H1 (cell line): Measurements from ENCODE around the gene TNNI2. TPM values are rescaled to one million over a fixed set of nuclear protein-coding genes. Genes with fewer than 3 reads are reported as not detected.
"Not testable (repeated sequence)": the region's sequence is repeated elsewhere in the genome, so short reads cannot be mapped to it uniquely, and the experiment has no call there.

ENCODE experiments used
- CTCF ChIA-PET: fragments of 300-600 bp; sonication (Branson Sonifier 250); formaldehyde crosslinking; loops from one replicate; lab custom pipeline; 2021; ENCODE audit not compliant: partially characterized antibody; lab: Charles Lee
- POLR2A ChIA-PET: fragments of 300-600 bp; sonication (Branson Sonifier 250); formaldehyde crosslinking; loops from one replicate; lab custom pipeline; 2021; ENCODE audit warnings: inconsistent platforms; ENCODE audit not compliant: partially characterized antibody; lab: Charles Lee
- DNase-seq, 2 experiments: peaks; one replicate each; pipeline versions ENCODE4 v3.0.0 to v3.0.0-alpha.2; 2010 to 2022; ENCODE audit warnings: low spot score in 2 of 2, low read depth in 1 of 2, mixed read lengths in 1 of 2
- FAIRE-seq: peaks from 2 replicates; lab custom pipeline; 2011; peaks lifted over from hg19 to GRCh38; lab: Jason Lieb, UNC
- H2AFZ ChIP-seq: 2 replicates; pipeline ENCODE4 v1.8.1; 2012; ENCODE audit warnings: low read length, inconsistent platforms
- H2AK5ac ChIP-seq: 2 replicates; pipeline ENCODE4 v1.6.1; 2013; ENCODE audit warnings: low read depth, low read length
- H2BK120ac ChIP-seq: replicated peaks from 2 replicates; pipeline ENCODE3; 2013; ENCODE audit warnings: low read depth, low read length, inconsistent platforms
- H2BK12ac ChIP-seq: 2 replicates; pipeline ENCODE4 v1.6.1; 2013; ENCODE audit warnings: low read depth, low read length
- H2BK15ac ChIP-seq: 2 replicates; pipeline ENCODE4 v1.6.1; 2013; ENCODE audit warnings: low read length
- H2BK20ac ChIP-seq: 2 replicates; pipeline ENCODE4 v1.6.1; 2013; ENCODE audit warnings: low read length
- H2BK5ac ChIP-seq: 2 replicates; pipeline ENCODE4 v1.6.1; 2013; ENCODE audit warnings: low read depth, low read length
- H3K14ac ChIP-seq: 2 replicates; pipeline ENCODE4 v1.6.1; 2013; ENCODE audit warnings: inconsistent platforms; ENCODE audit not compliant: insufficient read length
- H3K18ac ChIP-seq: 2 replicates; pipeline ENCODE4 v1.6.1; 2013; ENCODE audit warnings: low read length; ENCODE audit errors: extremely low read depth
- H3K23ac ChIP-seq: 2 replicates; pipeline ENCODE4 v1.6.1; 2013; ENCODE audit warnings: inconsistent platforms; ENCODE audit not compliant: insufficient read length
- H3K23me2 ChIP-seq: 2 replicates; pipeline ENCODE4 v1.6.1; 2013; ENCODE audit warnings: low read depth, low read length
- H3K27ac ChIP-seq: 2 replicates; pipeline ENCODE4 v1.6.1; 2011; ENCODE audit warnings: low read depth, low read length, inconsistent platforms
- H3K27me3 ChIP-seq, 4 experiments: replicated peaks in 1 of 4; 1 replicate in 1 of 4; 2 replicates in 3 of 4; pipeline versions ENCODE4 v1.6.1 to v1.8.1; 2011 to 2013; ENCODE audit warnings: low read length in 3 of 4, mild to moderate bottlenecking in 3 of 4, inconsistent platforms in 2 of 4, mixed read lengths in 2 of 4, moderate library complexity in 1 of 4; ENCODE audit not compliant: control insufficient read depth in 3 of 4, insufficient read depth in 3 of 4; ENCODE audit errors: extremely low read depth in 1 of 4
- H3K36me3 ChIP-seq, 4 experiments: 2 replicates each; pipeline versions ENCODE4 v1.6.1 to v1.8.1; 2011 to 2013; ENCODE audit warnings: mild to moderate bottlenecking in 4 of 4, low read length in 3 of 4, moderate library complexity in 2 of 4, control low read depth in 1 of 4, inconsistent platforms in 1 of 4; ENCODE audit not compliant: insufficient read depth in 4 of 4, control insufficient read depth in 2 of 4
- H3K4ac ChIP-seq: replicated peaks from 2 replicates; pipeline ENCODE3; 2013; ENCODE audit warnings: low read length, low read depth, mixed read lengths, inconsistent platforms; ENCODE audit not compliant: insufficient read length
- H3K4me1 ChIP-seq, 4 experiments: replicated peaks in 1 of 4; 1 replicate in 1 of 4; 2 replicates in 3 of 4; pipeline versions ENCODE4 v1.6.1 to v1.8.1; 2011 to 2013; ENCODE audit warnings: low read length in 3 of 4, inconsistent platforms in 2 of 4, mixed read lengths in 1 of 4; ENCODE audit not compliant: insufficient read depth in 4 of 4, control insufficient read depth in 3 of 4
- H3K4me2 ChIP-seq, 2 experiments: 2 replicates each; pipeline versions ENCODE4 v1.6.1 to v1.8.1; 2011 to 2013; ENCODE audit warnings: low read depth in 2 of 2, low read length in 2 of 2, control low read depth in 1 of 2, inconsistent platforms in 1 of 2, mild to moderate bottlenecking in 1 of 2; ENCODE audit not compliant: insufficient read depth in 1 of 2
- H3K4me3 ChIP-seq, 4 experiments: fragments of 200-600, 300-600 bp in 1 of 4; sonication (generic), shearing (Covaris generic), sonication (Bioruptor Twin) in 1 of 4; 2 replicates each; pipeline versions ENCODE4 v1.5.1 to v1.8.1; 2011 to 2016; ENCODE audit warnings: low read length in 4 of 4, low read depth in 3 of 4, control low read depth in 2 of 4, inconsistent platforms in 2 of 4, mild to moderate bottlenecking in 2 of 4, mixed read lengths in 1 of 4, moderate library complexity in 1 of 4; ENCODE audit not compliant: insufficient read depth in 2 of 4; ENCODE audit errors: extremely low read depth in 1 of 4
- H3K56ac ChIP-seq: replicated peaks from 2 replicates; pipeline ENCODE3; 2013; ENCODE audit warnings: low read depth, mild to moderate bottlenecking, mixed read lengths, low read length, inconsistent platforms; ENCODE audit not compliant: insufficient read length
- H3K79me1 ChIP-seq: 2 replicates; pipeline ENCODE4 v1.6.1; 2013; ENCODE audit warnings: low read depth, low read length, control low read depth
- H3K79me2 ChIP-seq, 2 experiments: 2 replicates each; pipeline versions ENCODE4 v1.6.1 to v1.8.1; 2012 to 2013; ENCODE audit warnings: low read length in 2 of 2, mild to moderate bottlenecking in 2 of 2, inconsistent platforms in 1 of 2; ENCODE audit not compliant: insufficient read depth in 2 of 2, control insufficient read depth in 1 of 2
- H3K9ac ChIP-seq, 4 experiments: replicated peaks in 1 of 4; 1 replicate in 1 of 4; 2 replicates in 3 of 4; pipeline versions ENCODE4 v1.6.1 to v1.8.1; 2011 to 2013; ENCODE audit warnings: low read depth in 3 of 4, low read length in 3 of 4, control low read depth in 2 of 4, mild to moderate bottlenecking in 2 of 4, moderate library complexity in 2 of 4, inconsistent platforms in 1 of 4; ENCODE audit errors: extremely low read depth in 1 of 4
- H3K9me3 ChIP-seq, 2 experiments: 2 replicates each; pipeline versions ENCODE4 v1.6.1 to v1.8.1; 2012 to 2013; ENCODE audit warnings: mild to moderate bottlenecking in 2 of 2, moderate library complexity in 2 of 2, control low read depth in 1 of 2, inconsistent platforms in 1 of 2, low read depth in 1 of 2, low read length in 1 of 2, mixed read lengths in 1 of 2; ENCODE audit not compliant: insufficient read depth in 2 of 2
- H4K20me1 ChIP-seq, 2 experiments: replicated peaks in 1 of 2; 2 replicates each; pipeline versions ENCODE3 to v1.8.1; 2011 to 2013; ENCODE audit warnings: inconsistent platforms in 2 of 2, low read length in 2 of 2, mild to moderate bottlenecking in 1 of 2; ENCODE audit not compliant: insufficient read depth in 2 of 2, control insufficient read depth in 1 of 2
- H4K5ac ChIP-seq: 2 replicates; pipeline ENCODE4 v1.6.1; 2013; ENCODE audit warnings: low read length, low read depth, mixed read lengths, inconsistent platforms; ENCODE audit not compliant: insufficient read length
- H4K8ac ChIP-seq: 2 replicates; pipeline ENCODE4 v1.8.0; 2013; ENCODE audit warnings: mild to moderate bottlenecking, moderate library complexity, low read length, inconsistent platforms; ENCODE audit not compliant: insufficient read depth; ENCODE audit errors: extremely low read depth
- H4K91ac ChIP-seq: replicated peaks from 2 replicates; pipeline ENCODE3; 2013; ENCODE audit warnings: low read length, mixed read lengths, inconsistent platforms; ENCODE audit not compliant: insufficient read length
- WGBS, 2 experiments: shearing (Covaris generic) in 1 of 2; methylation state at CpG; one replicate each; pipeline versions ENCODE4 v1.1.6 to v1.1.7; 2013 to 2015; ENCODE audit warnings: low lambda C conversion rate in 2 of 2, mixed read lengths in 2 of 2, inconsistent platforms in 1 of 2, low coverage in 1 of 2, missing lambda C conversion rate in 1 of 2; ENCODE audit not compliant: insufficient replicate concordance in 2 of 2, insufficient coverage in 1 of 2, insufficient read length in 1 of 2; ENCODE audit errors: extremely low coverage in 1 of 2, missing lambda C conversion rate in 1 of 2; 5-methylcytosine and 5-hydroxymethylcytosine counted together
- polyA plus RNA-seq, 7 experiments: library from polyadenylated mRNA; depleted of rRNA in 3 of 7; stranded (reverse) in 5 of 7; unstranded in 2 of 7; fragments of >200 nt in 5 of 7; fragments of 200-250 nt in 2 of 7; gene quantifications; 1 replicate in 5 of 7; 2 replicates in 1 of 7; 4 replicates in 1 of 7; pipeline versions ENCODE4 v1.2.1 to v1.2.3, GENCODE V29; 2011 to 2013; ENCODE audit warnings: missing spikeins in 2 of 7, mixed read lengths in 2 of 7
- total RNA-seq: library from RNA; stranded (reverse); fragmentation: NEBNext Ultra II Directional; extraction: Animal tissue kit (Norgen Biotek cat#: 25700); gene quantifications from 2 replicates; pipeline ENCODE4 v1.2.1, GENCODE V29; 2021

Gene TNNI2
- total and polyA plus RNA-seq, 2 of the 8 experiments (the other 6 are each of a cell fraction or from before 2014, with no cell fraction given): not detected

GRCh38 chr11:1873813-1874150 lies 35.0 kb downstream of the TNNI2 start:
- H3K4me2 ChIP-seq, DNase-seq, H4K91ac ChIP-seq, H4K5ac ChIP-seq, H3K23ac ChIP-seq, H3K27ac ChIP-seq, H3K27me3 ChIP-seq, H3K9me3 ChIP-seq, H3K79me2 ChIP-seq, H3K18ac ChIP-seq, H3K4me1 ChIP-seq, H2BK120ac ChIP-seq, H3K56ac ChIP-seq, H3K36me3 ChIP-seq, H2BK15ac ChIP-seq, H2AFZ ChIP-seq, H4K20me1 ChIP-seq, H3K14ac ChIP-seq, H3K23me2 ChIP-seq, H2AK5ac ChIP-seq, H3K9ac ChIP-seq, H3K4ac ChIP-seq, H3K4me3 ChIP-seq, H3K79me1 ChIP-seq, H2BK12ac ChIP-seq, H2BK20ac ChIP-seq, FAIRE-seq, H2BK5ac ChIP-seq, H4K8ac ChIP-seq, POLR2A ChIA-PET: not testable (repeated sequence)
- CTCF ChIA-PET: interaction anchor here (1.2 to 1.6 kb wide), 2 partner anchors 43 to 180 kb away, joined by 3 to 5 read pairs; no protein-coding TSS in a partner anchor
- WGBS, 2 experiments: 74% methylated on average over 8 of the region's 17 CpGs; no CpG with 5 or more reads in 1 of the 2 experiments

GRCh38 chr11:1874441-1875092 lies 35.8 kb downstream of the TNNI2 start:
- not testable (repeated sequence) for H3K4me2 ChIP-seq, H3K18ac ChIP-seq
- 93% methylated on average over 9 of the region's 17 CpGs; no CpG with 5 or more reads in 1 of the 2 experiments for WGBS, 2 experiments

More at GRCh38 chr11:1874441-1875092, 35.8 kb downstream of the TNNI2 start:
- not testable (repeated sequence) for H2AK5ac ChIP-seq, H4K20me1 ChIP-seq, H3K23me2 ChIP-seq, H4K91ac ChIP-seq, H2BK5ac ChIP-seq, H3K4me1 ChIP-seq, H3K4ac ChIP-seq, H4K5ac ChIP-seq, H3K27ac ChIP-seq, H2AFZ ChIP-seq, H2BK120ac ChIP-seq, H3K4me3 ChIP-seq, H3K9me3 ChIP-seq, H3K9ac ChIP-seq, DNase-seq, H3K27me3 ChIP-seq, H2BK20ac ChIP-seq, H3K36me3 ChIP-seq, FAIRE-seq, H3K23ac ChIP-seq, H3K79me2 ChIP-seq, H3K14ac ChIP-seq, H2BK12ac ChIP-seq, H3K79me1 ChIP-seq, H2BK15ac ChIP-seq, H3K56ac ChIP-seq
- peak overlapping the region; percentile 51; the same call in 1 of the 2 replicates for H4K8ac ChIP-seq
- ChIA-PET CTCF (interaction anchor here (0.9 to 5.5 kb wide), 14 partner anchors 12 to 279 kb away, joined by 3 to 156 read pairs (median 6); partner anchors contain the start of gene TNNT3), POLR2A (interaction anchor here (1.0 kb wide), 1 partner anchor 246 kb away, joined by 3 read pairs; no protein-coding TSS in a partner anchor)
